DMS153 treated with DMSO at 0.1 percent for 48 hours (cell line): ENCODE results near the gene ARMC5.
"Not testable (repeated sequence)": the region's sequence is repeated elsewhere in the genome, so short reads cannot be mapped to it uniquely, and the experiment has no call there.

ENCODE experiments used
- DNase-seq: peaks from one replicate; lab custom pipeline; 2025; ENCODE audit not compliant: unreplicated experiment; lab: John Stamatoyannopoulos, UW

Gene ARMC5

DNA sequence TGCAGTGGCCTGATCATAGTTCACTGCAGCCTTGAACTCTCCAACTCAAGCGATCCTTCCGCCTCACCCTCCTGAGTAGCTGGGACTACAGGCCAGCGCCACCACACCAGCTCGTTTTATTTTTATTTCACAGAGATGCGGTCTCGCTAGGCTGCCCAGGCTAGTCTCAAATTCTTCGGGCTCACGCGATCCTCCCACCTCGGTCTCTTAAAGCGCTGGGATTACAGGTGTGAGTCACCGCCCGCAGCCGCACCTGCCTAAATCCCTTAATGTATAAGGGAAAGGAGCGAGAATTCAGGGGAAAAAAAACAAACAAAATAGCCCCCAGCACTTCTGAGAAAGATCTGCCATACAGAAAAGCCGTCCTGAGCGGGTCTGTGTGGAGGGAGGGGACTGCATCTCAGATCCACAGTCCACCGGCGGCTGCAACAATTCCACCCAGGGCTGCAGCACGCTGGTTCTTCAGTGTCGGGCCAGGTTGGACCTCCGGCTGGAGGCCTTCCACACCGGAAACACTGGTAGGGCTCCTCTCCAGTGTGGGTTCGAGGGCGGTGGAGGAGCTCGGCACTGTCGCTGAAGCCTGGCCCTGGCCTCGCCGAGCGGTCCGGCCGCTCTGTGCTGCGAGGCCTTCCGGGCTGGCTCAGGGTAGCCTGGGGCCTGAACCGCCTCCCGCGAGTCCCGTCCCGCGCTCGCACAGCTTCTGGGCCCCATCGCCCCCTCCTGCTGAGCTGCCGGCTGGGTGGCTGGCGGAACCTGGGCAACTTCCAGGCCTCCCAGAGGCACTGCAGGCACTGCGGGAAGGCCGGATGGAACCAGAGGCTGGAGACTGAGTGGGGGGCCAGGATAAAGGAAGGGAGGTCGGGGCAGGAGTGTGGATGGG lies 23.7 kb upstream of the ARMC5 start:
- no peak for DNase-seq

DNA sequence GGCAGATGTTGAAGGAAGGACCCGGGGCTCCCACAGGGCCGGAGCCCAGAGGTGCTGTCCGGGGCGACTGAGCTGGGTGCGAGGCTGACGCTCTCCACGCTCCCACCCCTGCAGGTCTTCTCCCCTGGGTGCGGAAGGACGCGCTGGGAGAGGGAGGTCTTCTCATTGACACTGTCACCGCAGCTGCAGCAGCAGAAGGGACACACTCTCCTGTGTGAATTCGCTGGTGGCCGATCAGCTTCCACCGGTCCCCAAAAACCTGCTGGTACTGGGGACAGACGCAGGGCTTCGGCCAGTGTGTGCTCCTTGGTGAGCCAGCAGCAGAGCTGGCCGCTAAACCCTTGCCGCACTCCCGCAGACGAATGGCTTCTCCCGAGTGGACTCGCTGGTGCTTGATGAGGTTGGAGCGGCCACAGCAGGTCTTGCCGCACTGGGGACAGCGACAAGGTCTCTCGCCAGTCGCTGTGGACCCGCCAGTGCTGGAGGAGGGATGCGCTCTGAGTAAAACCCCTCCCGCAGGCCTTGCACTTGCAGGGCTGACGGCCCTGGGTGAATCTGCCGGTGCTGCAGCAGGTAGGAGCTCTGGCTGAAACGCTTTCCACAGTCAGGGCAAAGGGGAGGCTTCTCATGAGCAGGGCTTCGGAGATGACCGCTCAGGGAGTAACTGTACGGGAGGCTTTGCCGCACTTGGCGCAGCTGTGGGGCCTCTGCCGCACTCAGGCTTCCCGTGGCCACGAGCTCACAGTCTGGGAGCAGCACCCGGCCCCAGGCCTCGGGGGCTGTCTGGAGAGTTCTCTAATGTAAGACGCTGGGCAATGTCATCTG lies 22.9 kb upstream of the ARMC5 start:
- no peak for DNase-seq

GRCh38 chr16:31438414-31438813 lies 20.9 kb upstream of the ARMC5 start:
- no peak for DNase-seq

DNA sequence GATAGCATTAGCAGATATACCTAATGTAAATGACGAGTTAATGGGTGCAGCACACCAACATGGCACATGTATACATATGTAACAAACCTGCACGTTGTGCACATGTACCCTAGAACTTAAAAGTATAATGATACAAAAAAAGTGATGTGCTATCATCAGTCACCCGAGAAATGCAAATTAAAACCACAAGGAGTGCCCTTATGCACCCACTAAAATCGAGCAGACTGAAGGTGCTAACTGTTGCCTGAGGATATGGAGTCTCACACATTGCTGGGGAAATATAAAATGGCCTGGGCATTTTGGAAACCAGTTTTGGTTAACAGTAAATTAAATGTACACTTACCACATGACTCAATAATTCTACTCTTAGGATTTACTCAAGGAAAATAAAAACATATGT lies 20.3 kb upstream of the ARMC5 start:
- DNase-seq: not testable (repeated sequence)

- no peak for DNase-seq
Measured at GRCh38 chr16:31439519-31439918, 19.8 kb upstream of the ARMC5 start.

- no peak for DNase-seq
Measured at GRCh38 chr16:31440516-31441184, 18.7 kb upstream of the ARMC5 start.

GRCh38 chr16:31441956-31442355 lies 17.3 kb upstream of the ARMC5 start:
- DNase-seq: no peak

DNA sequence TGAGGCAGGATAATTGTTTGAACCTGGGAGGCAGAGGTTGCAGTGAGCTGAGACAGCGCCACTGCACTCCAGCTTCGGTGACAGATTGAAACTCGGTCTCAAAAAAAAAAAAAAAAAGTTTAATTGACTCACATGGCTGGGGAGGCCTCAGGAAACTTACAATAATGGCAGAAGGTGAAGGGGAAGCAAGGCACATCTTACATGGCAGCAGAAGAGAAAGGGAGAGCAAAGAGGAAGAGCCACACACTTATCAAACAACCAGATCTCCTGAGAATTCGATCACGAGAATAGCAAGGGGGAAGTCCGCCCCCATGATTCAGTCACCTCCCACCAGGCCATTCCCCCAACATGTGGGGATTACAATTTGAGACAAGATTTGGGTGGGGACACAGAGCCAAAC lies 13.4 kb upstream of the ARMC5 start:
- not testable (repeated sequence) for DNase-seq

DNA sequence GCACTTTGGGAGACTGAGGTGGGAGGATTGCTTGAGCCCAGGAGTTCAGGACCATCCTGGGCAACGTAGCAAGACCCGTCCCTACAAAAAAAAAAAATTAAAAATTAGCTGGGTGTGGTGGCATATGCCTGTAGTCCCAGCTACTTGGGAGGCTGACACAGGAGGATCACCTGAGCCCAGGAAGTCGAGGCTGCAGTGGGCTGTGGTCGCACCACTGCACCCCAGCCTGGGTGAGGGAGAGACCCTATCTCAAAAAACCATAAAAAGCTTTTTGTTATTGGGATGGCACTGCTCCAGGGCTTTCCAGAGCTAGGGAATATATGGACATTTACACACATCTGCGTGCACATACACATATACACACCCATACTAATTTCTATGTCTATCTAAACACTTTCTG lies 8.1 kb upstream of the ARMC5 start:
- no peak for DNase-seq

- peak; percentile 16 for DNase-seq
Measured at GRCh38 chr16:31451681-31452351, 7.5 kb upstream of the ARMC5 start.

- no peak for DNase-seq
Measured at GRCh38 chr16:31452631-31453106, 6.6 kb upstream of the ARMC5 start.

DNA sequence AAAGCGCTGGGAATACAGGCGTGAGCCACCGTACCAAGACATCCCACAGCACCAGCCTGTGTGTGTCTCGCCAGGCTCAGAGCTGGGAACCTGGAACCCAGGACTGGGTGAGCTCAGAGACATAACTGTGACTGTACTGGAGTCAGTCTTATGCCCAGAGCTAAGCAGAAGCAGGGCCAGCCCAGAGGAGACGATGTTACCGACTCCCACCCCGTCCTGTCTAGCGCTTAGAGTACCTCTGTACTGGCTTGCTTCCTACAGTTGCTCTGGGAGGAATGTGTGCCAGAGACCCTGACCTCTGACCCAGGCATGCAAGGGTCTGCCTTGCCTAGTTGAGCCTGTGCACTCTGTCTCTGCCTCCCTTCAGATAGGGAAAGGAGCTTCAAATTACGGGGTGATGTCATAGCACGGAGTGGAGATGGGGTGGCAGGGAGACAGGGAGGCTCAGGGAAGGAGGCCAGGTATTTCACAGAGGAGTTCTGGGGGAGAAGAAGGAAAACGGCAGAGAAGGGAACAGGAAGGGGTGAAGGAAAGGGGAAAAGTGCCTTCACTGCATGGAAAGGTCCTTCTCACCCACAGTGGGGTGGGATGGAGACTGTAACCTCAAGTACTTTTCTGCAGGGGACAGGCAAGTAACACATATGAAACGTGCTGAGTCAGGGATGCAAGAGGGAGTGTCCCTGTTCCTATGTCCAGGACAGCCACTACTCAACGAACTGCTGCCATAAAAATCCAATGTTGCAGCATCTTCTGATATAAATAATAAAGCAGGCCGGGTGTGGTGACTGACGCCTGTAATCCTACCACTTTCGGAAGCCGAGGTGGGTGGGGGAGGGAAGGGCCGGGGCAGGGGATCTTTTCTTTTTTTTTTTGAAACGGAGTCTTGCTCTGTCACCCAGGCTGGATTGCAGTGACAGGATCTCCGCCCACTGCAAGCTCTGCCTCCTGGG lies 5.8 kb upstream of the ARMC5 start:
- DNase-seq: no peak

DNA sequence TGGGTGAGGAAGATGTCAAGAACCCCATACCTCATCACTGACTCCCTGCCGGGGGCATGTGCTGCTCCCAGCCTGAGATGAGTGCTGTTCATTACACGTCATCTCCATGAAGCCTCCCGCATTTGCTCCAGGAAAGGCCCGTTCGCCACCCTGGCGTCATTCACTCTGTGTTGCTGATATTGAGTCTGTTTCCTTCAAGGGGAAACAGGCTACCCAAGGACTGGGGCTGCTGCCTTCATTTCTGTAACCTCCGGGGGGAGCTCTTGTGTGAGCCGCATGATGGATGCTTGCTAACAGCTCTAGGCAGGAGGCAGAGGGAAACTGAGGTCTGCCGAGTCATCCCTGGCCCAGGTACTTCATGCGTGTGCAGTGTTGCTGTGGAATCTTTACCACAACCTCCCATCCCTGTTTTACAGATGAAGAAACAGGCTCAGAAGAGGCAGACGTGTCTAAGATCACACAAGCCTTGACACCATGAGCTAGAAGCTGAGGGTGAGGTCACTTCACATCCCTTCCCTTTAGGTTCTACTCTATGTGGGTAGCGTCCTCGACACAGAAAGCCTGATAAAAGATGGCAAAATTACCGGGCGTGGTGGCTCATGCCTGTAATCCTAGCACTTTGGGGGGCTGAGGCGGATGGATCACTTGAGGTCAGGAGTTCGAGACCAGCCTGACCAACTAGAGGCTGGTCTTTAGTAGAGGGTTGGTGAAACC lies 3.5 kb upstream of the ARMC5 start:
- DNase-seq: no peak

- no peak for DNase-seq
Measured at GRCh38 chr16:31456988-31457360, 2.3 kb upstream of the ARMC5 start.

DNA sequence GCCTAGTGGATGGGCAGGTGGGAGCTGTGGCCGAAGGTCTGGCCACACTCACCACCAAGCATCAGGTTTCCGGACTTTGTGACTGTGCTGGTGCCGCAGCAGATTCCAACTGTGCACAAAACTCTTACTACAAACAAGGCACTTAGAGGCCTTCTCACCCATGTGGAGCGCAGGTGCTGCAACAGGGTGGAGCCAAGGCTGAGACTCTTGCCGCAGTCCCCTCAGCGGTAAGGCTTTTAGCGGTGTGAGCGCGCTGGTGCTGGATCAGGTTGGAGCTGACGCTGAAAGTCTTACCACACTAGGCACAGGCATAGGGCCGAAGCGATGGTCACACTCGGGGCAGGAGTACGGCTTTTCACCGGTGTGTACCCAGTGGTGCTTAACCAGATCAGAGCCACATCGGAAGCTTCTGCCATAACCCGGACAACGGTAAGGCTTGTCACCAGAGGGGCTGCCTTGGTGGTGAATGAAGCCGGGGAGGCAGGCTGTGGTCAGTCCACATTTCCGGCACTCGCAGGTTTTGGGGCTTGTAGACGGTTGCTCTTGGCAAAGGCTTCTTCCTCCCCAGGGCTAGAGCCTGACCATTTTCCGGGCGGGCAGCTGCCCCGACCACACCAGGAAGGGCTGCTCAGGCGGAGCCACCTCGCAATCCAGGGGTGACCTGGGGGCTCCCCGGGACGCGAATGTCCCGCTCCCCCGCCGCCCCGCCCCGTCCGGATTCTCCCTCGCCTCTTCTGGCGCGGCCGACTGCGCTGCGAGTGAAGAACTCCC lies 1.0 kb upstream of the ARMC5 start:
- no peak for DNase-seq

DNA sequence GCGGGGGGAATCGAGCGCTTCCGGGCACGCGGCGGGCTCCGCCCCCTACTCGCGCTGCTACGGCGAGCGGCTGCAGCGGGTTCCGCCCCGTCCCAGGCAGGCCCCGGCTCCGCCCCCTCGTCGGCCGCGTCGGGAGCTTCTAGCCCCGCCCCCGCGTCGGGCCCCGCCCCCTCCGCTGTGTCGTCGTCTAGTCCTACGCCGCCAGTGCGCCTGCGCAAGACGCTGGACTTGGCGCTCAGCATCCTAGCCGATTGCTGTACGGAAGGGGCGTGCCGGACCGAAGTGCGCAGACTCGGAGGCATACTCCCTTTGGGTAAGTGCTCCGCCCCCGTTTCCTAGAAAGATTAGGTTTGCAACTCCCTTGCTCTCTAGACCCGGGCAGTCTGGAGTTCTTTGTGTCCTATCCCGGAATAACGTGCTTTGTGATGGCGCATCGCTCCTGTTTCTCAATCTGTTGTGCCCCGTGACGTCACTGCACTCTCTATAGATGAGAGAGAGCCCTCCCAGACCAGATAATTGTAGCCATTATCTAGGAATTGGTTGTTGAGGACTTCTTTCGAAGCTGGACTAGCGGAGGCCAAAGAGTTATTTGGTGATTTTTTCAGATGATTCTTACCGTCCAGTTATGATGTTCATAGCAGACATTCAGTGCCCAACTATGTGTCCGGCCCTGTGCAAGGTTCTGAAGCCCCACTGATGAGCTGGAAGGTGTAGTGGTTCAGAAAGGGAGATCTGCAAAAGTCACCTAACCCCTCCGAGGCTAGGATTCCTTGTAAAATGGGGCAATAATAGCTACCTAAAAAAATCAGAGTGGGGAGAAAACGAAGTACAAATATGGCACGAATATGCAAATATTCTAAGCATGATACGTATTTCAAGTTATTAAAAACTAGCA lies 633 bp downstream of the ARMC5 start:
- peak; percentile 98 for DNase-seq

DNA sequence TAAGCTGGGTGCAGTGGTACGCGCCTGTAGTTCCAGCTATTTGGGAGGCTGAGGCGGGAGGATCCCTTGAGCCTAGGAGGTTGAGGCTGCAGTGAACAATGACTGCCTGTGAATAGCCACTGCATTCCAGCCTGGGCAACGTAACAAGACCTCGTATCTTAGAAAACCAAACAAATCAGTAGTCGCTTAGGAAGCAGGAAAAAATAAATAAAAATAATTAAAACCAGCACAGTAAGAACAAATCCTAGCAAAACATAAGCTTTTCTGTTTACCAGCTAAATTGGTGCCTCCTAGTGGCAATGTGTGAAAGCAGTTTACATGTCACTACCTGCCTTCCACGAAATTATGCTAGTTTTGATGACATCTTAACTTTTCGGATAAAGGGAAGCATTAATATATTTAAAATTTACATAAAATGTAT lies 1.3 kb downstream of the ARMC5 start:
- DNase-seq: peak; percentile 31
